Measurements from ENCODE around the gene ACSS2.

GRCh38 chr20:34886122-34886521, 9.7 kb downstream of the ACSS2 start:
- no peak for TF ChIP-seq GATA3 (IDR thresholded peaks at IDR 0.05; ENCODE audit: low read depth, low read length)
- no peak for TF ChIP-seq GATA2 (IDR thresholded peaks at IDR 0.05; ENCODE audit: low read depth, low read length)
